Endothelial cell of umbilical vein (primary cell): ENCODE data around the gene PRSS35. TPM values are rescaled to one million over a fixed set of nuclear protein-coding genes. Genes with fewer than 3 reads are reported as not detected.

Experiments
- BruUV-seq: library from RNA; stranded (reverse); fragments of 400-500 nt; replicated peaks from 2 replicates; lab custom pipeline; 2021; lab: Mats Ljungman, UMichigan
- CTCF ChIA-PET: fragments of 300-600, 350-600 bp; sonication (Branson Sonifier 250); formaldehyde crosslinking; loops from one replicate; lab custom pipeline; 2021; ENCODE audit warnings: antibody characterized with exemption, inconsistent platforms; lab: Charles Lee
- POLR2A ChIA-PET: fragments of 300-600, 350-600 bp; sonication (Branson Sonifier 250); formaldehyde crosslinking; loops from one replicate; lab custom pipeline; 2021; ENCODE audit warnings: antibody characterized with exemption, inconsistent platforms; lab: Charles Lee
- DNase-seq: peaks from one replicate; pipeline ENCODE4 v3.0.0-alpha.2; 2011; ENCODE audit warnings: low read depth, low spot score
- FAIRE-seq: peaks from 2 replicates; lab custom pipeline; 2011; peaks lifted over from hg19 to GRCh38; lab: Jason Lieb, UNC
- H2AFZ ChIP-seq: 2 replicates; pipeline ENCODE4 v1.6.0; 2012; ENCODE audit warnings: low read depth, low read length, control low read depth, inconsistent platforms
- H3K27ac ChIP-seq: 2 replicates; pipeline ENCODE4 v1.5.1; 2011; ENCODE audit warnings: low read depth, mild to moderate bottlenecking, control low read depth, low read length, moderate library complexity; ENCODE audit not compliant: insufficient read depth
- H3K27me3 ChIP-seq, 2 experiments: 2 replicates each; pipeline versions ENCODE4 v1.6.0 to v1.6.1; 2011; ENCODE audit warnings: low read length in 2 of 2, mixed read lengths in 1 of 2; ENCODE audit not compliant: control insufficient read depth in 2 of 2, insufficient read depth in 2 of 2
- H3K36me3 ChIP-seq, 2 experiments: 2 replicates in 1 of 2; 3 replicates in 1 of 2; pipeline ENCODE4 v1.5.1; 2011; ENCODE audit warnings: low read length in 2 of 2, mild to moderate bottlenecking in 1 of 2, moderate library complexity in 1 of 2; ENCODE audit not compliant: control insufficient read depth in 2 of 2, insufficient read depth in 2 of 2; ENCODE audit errors: extremely low read depth in 1 of 2
- H3K4me1 ChIP-seq: 3 replicates; pipeline ENCODE4 v1.5.1; 2011; ENCODE audit warnings: mild to moderate bottlenecking, low read length; ENCODE audit not compliant: control insufficient read depth, insufficient read depth; ENCODE audit errors: extremely low read depth
- H3K4me2 ChIP-seq: 2 replicates; pipeline ENCODE4 v1.6.1; 2011; ENCODE audit warnings: low read length, control low read depth, mixed read lengths; ENCODE audit not compliant: insufficient read depth
- H3K4me3 ChIP-seq, 3 experiments: fragments of 200-600 bp in 1 of 3; sonication (generic), shearing (Covaris generic) in 1 of 3; replicated peaks in 1 of 3; 2 replicates each; pipeline ENCODE4 v1.5.1; 2011 to 2016; ENCODE audit warnings: control low read depth in 3 of 3, low read length in 3 of 3, mild to moderate bottlenecking in 2 of 3, inconsistent platforms in 1 of 3, low read depth in 1 of 3, moderate library complexity in 1 of 3; ENCODE audit not compliant: insufficient read depth in 1 of 3
- H3K79me2 ChIP-seq: 2 replicates; pipeline ENCODE4 v1.6.0; 2012; ENCODE audit warnings: low read length, inconsistent platforms; ENCODE audit not compliant: control insufficient read depth, insufficient read depth
- H3K9ac ChIP-seq: replicated peaks from 2 replicates; pipeline ENCODE3; 2011; ENCODE audit warnings: low read length, control low read depth; ENCODE audit not compliant: insufficient read depth; ENCODE audit errors: extremely low read depth
- H3K9me1 ChIP-seq: replicated peaks from 3 replicates; pipeline ENCODE4 v1.6.0; 2011; ENCODE audit warnings: mild to moderate bottlenecking, low read length; ENCODE audit not compliant: control insufficient read depth, insufficient read depth; ENCODE audit errors: extremely low read depth
- H3K9me3 ChIP-seq: replicated peaks from 2 replicates; pipeline ENCODE4 v1.5.1; 2012; ENCODE audit warnings: low read length, inconsistent platforms; ENCODE audit not compliant: control insufficient read depth, insufficient read depth
- H4K20me1 ChIP-seq: replicated peaks from 2 replicates; pipeline ENCODE3; 2011; ENCODE audit warnings: mild to moderate bottlenecking, low read length; ENCODE audit not compliant: control insufficient read depth, insufficient read depth; ENCODE audit errors: extremely low read depth
- CTCF ChIP-seq, 2 donors: IDR thresholded peaks; 1 replicate in 1 of 2; 2 replicates in 1 of 2; pipeline ENCODE4 v1.5.1; 2011; ENCODE audit warnings: low read length in 2 of 2, mild to moderate bottlenecking in 2 of 2, moderate library complexity in 2 of 2, control low read depth in 1 of 2, inconsistent platforms in 1 of 2, low read depth in 1 of 2; ENCODE audit not compliant: insufficient read depth in 1 of 2; ENCODE audit errors: extremely low read depth in 1 of 2
- EZH2 ChIP-seq: IDR thresholded peaks from 2 replicates; pipeline ENCODE4 v1.6.1; 2012; ENCODE audit warnings: borderline replicate concordance, low read depth, mild to moderate bottlenecking, moderate library complexity, low read length, inconsistent platforms; ENCODE audit not compliant: severe bottlenecking
- FOS ChIP-seq: IDR thresholded peaks from 2 replicates; pipeline ENCODE4 v1.6.1; 2011; ENCODE audit warnings: mild to moderate bottlenecking, low read length, moderate library complexity, borderline replicate concordance; ENCODE audit not compliant: insufficient read depth
- GATA2 ChIP-seq: IDR thresholded peaks from 2 replicates; pipeline ENCODE4 v1.7.0; 2011; ENCODE audit warnings: low read depth, mild to moderate bottlenecking, moderate library complexity, mixed read lengths, low read length; ENCODE audit not compliant: insufficient read length, insufficient read depth
- JUN ChIP-seq: IDR thresholded peaks from 2 replicates; pipeline ENCODE4 v1.6.1; 2011; ENCODE audit warnings: borderline replicate concordance, low read depth; ENCODE audit not compliant: insufficient read length, insufficient read depth
- MAX ChIP-seq: IDR thresholded peaks from 2 replicates; pipeline ENCODE4 v1.6.1; 2011; ENCODE audit not compliant: insufficient read depth, insufficient read length
- MYC ChIP-seq: IDR thresholded peaks from one replicate; pipeline ENCODE4 v1.6.1; 2011; ENCODE audit warnings: mild to moderate bottlenecking, low read depth, low read length
- POLR2A ChIP-seq: IDR thresholded peaks from 2 replicates; pipeline ENCODE4 v1.6.1; 2012; ENCODE audit warnings: low read depth, mild to moderate bottlenecking, control low read depth, low read length
- POLR2AphosphoS5 ChIP-seq: IDR thresholded peaks from 2 replicates; pipeline ENCODE4 v1.6.1; 2012; ENCODE audit warnings: low read depth, mild to moderate bottlenecking, control low read depth, low read length, moderate library complexity; ENCODE audit not compliant: insufficient read depth
- dilution Hi-C: fragments of 300-500 bp; cut with MboI; formaldehyde crosslinking; loops from one replicate; pipeline ENCODE4 v1.15.0; 2019; ENCODE audit warnings: low sequenced_read_pairs; ENCODE audit not compliant: extremely low pct_ligation_motif_present
- intact Hi-C: fragments of 100-400 bp; cut with micrococcal nuclease; formaldehyde crosslinking; loops from one replicate; pipeline ENCODE4 v1.10.0; 2022
- polyA plus RNA-seq, 4 experiments: library from polyadenylated mRNA; depleted of rRNA in 3 of 4; stranded (reverse) in 3 of 4; unstranded in 1 of 4; fragments of >200 nt; gene quantifications; 2 replicates each; pipeline versions ENCODE4 v1.2.1 to v1.2.3, GENCODE V29; 2011 to 2012; ENCODE audit warnings: missing spikeins in 1 of 4
- total RNA-seq: library from RNA; stranded (reverse); gene quantifications from 2 replicates; pipeline ENCODE4 v1.2.3, GENCODE V29; 2021

Gene PRSS35
- total and polyA plus RNA-seq, 2 donors (not counting 3 experiments of a cell fraction or from before 2014, with no cell fraction given): not detected

DNA sequence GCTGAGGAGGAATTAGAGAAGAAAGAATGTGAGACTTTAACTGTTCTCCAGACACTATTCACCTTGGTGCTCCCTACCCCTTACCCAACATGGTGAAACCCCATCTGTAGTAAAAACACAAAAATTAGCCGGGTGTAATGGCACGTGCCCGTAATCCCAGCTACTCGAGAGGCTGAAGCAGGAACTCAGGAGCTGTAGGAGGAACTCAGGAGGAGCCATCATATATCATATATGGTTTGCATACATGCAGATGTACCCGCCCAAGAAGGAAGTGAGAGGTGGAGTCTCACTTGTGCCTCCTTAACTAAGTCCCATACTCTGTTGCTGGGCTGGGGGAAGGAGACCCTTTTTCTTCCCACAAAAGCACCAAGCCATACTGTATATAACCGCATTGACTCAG lies 46.0 kb upstream of the PRSS35 start:
- no peak overlapping the region for H2AFZ ChIP-seq
- no peaks in the 10 kb centered on the region for H3K9me1 ChIP-seq
- H4K20me1 ChIP-seq: no peaks in the 10 kb centered on the region
- H3K36me3 ChIP-seq: no peaks in the 10 kb centered on the region
- no peaks in the 10 kb centered on the region for H3K4me1 ChIP-seq
- no peak overlapping the region for H3K4me2 ChIP-seq
- TF ChIP-seq MAX (no peak), GATA2 (no peak), POLR2AphosphoS5 (no peak), POLR2A (no peak), FOS (no peak), JUN (no peak), CTCF (IDR thresholded peaks at IDR 0.05; ENCODE audit: extremely low read depth in 1 of 2, insufficient read depth in 1 of 2, low read depth in 1 of 2, low read length in 2 of 2) (no peak), EZH2 (no peak), MYC (no peak)
- POLR2A ChIA-PET: no interaction called here
- DNase-seq: no peak
- no peak overlapping the region for H3K9ac ChIP-seq
- no peak overlapping the region for H3K4me3 ChIP-seq
- intact Hi-C loops (no loop called here), dilution Hi-C loops (no loop called here)
- H3K27me3 ChIP-seq: peaks cover 0 to 4% of the 10 kb centered on the region in 2 experiments
- no peak for FAIRE-seq
- no peaks in the 10 kb centered on the region for H3K9me3 ChIP-seq
- H3K27ac ChIP-seq: no peak overlapping the region
- CTCF ChIA-PET: no interaction called here
- no peaks in the 10 kb centered on the region for H3K79me2 ChIP-seq
- no TSS peak for BruUV-seq
